ENCODE results near the gene MALL. TPM values are rescaled to one million over a fixed set of nuclear protein-coding genes. Genes with fewer than 3 reads are reported as not detected.
"Not testable (repeated sequence)": the region's sequence is repeated elsewhere in the genome, so short reads cannot be mapped to it uniquely, and the experiment has no call there.

The MALL gene
- total RNA-seq, 2 donors from 2014 or later, result 0.12 to 0.13 TPM

DNA sequence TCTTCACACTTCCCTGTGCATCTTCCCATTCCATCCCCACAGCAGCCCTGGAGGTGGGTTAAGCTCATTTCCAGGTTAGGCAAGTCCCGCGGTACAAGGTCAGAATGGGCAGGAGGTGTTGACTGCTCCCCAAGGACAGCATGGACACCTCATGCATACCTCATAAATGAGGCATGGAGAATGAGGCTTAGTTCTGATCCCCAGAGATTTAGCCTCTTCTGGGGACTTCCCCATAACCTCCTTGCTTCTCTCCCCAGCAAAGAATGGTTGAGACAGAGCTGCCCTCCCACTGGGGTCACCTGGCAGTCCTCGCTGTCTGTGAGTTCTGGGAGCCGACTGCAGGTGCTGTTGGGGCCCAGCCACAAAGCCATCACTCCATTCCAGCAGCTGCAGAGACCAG, 68.4 kb downstream of the MALL start:
- H3K27ac Mint-ChIP-seq, H3K27me3 Mint-ChIP-seq, DNase-seq: not testable (repeated sequence)

DNA sequence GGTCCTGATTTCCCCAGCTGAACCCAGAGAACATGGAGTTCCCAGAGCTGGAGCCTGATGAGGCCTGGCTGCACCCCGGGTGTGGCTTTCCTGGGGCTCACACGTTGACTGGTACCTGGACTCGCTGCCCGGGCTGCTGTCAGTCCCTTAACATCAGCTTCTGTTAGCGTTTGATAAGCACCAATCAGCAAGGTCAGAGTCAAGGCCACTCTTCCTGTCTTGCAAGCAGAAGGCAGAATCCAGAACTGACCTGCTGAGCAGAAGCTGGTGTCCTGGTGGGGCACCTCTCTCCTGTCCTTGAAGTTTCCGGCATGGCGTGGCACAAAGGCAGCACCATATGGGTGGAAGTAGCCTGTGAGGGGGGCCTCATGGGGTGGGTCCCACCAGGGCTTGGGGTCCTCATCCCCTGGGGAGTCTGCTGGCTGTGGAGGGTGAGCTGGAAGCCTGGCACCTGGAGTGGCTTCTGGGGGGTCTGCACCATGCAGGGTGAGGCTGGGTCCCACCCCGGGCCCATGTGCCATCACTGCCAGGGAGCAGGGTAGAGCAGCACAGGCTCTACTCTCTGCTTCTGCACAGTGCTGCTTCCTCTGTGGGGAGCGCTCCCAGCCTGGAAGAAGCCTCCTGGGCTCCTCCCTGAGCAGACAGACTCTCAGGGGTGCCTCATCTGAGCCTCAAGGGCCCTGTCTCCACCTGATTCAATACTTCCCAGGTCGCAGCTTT, 73.5 kb downstream of the MALL start:
- DNase-seq; ATAC-seq; H3K27me3 Mint-ChIP-seq; H3K4me1 Mint-ChIP-seq; H3K27ac Mint-ChIP-seq; H3K9me3 ChIP-seq (ENCODE audit: control insufficient read depth, low read length, poor library complexity, severe bottlenecking); H3K4me3 Mint-ChIP-seq; H3K36me3 Mint-ChIP-seq (ENCODE audit: low read depth): not testable (repeated sequence)

More for the DNA sequence above, 68.4 kb downstream of the MALL start:
- not testable (repeated sequence) for ATAC-seq; H3K4me1 Mint-ChIP-seq; H3K36me3 Mint-ChIP-seq (ENCODE audit: low read depth); H3K4me3 Mint-ChIP-seq; H3K9me3 ChIP-seq (ENCODE audit: control insufficient read depth, low read length, poor library complexity, severe bottlenecking)

- not testable (repeated sequence) for H3K9me3 ChIP-seq (ENCODE audit: control insufficient read depth, low read length, poor library complexity, severe bottlenecking); H3K4me1 Mint-ChIP-seq; H3K27me3 Mint-ChIP-seq; H3K27ac Mint-ChIP-seq; H3K36me3 Mint-ChIP-seq (ENCODE audit: low read depth); H3K4me3 Mint-ChIP-seq; ATAC-seq; DNase-seq
Observed at GRCh38 chr2:110037336-110037735, 78.3 kb downstream of the MALL start.

- ATAC-seq; H3K27ac Mint-ChIP-seq; DNase-seq; H3K36me3 Mint-ChIP-seq (ENCODE audit: low read depth); H3K9me3 ChIP-seq (ENCODE audit: control insufficient read depth, low read length, poor library complexity, severe bottlenecking); H3K4me3 Mint-ChIP-seq; H3K27me3 Mint-ChIP-seq; H3K4me1 Mint-ChIP-seq: not testable (repeated sequence)
Observed at GRCh38 chr2:110035384-110035783, 80.2 kb downstream of the MALL start.

GRCh38 chr2:110034935-110035334, 80.7 kb downstream of the MALL start:
- H3K27ac Mint-ChIP-seq; DNase-seq; H3K27me3 Mint-ChIP-seq; ATAC-seq; H3K9me3 ChIP-seq (ENCODE audit: control insufficient read depth, low read length, poor library complexity, severe bottlenecking); H3K36me3 Mint-ChIP-seq (ENCODE audit: low read depth); H3K4me3 Mint-ChIP-seq; H3K4me1 Mint-ChIP-seq: not testable (repeated sequence)

Other genes starting within 250 kb of the MALL start
- gene LIMS3, start 217.1 kb downstream of the MALL start, total RNA-seq, result 1 to 10 TPM in 1 of 2 donors, not detected in 1; 1.3 TPM
- 1 to 10 TPM in 1 of 2 donors, under 1 TPM in 1; 0.16 to 1.4 TPM for gene NPHP1, start 89.2 kb upstream of the MALL start, total RNA-seq
- 10 to 100 TPM; 19.7 to 20.6 TPM for gene MTLN, start 96.7 kb upstream of the MALL start, total RNA-seq

Measured in T-helper 17 cell (primary cell).